ENCODE measurements around the gene NPPB. TPM values are rescaled to one million over a fixed set of nuclear protein-coding genes. Genes with fewer than 3 reads are reported as not detected.

The NPPB gene
- total RNA-seq, 1 donor from 2014 or later = not detected

DNA sequence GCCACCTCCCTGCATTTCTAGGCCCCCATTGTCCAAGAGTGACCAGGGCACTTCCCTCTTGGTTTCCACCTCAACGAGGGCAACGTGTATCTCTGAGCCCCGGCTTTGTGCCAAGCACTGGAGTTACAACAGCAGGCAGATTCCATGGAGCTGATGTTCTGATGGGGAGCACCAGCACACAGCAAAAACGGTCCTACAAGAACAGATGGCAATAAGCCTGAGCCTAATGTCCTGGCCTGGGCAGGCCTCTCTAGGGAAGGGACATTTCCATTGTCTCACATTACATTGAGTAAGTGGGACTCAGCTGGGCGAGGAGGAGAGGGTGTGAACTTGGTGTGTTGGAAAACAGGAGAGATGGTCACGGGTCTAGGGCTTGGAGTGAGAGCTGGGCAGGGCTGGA lies 27.2 kb upstream of the NPPB start:
- Mint-ChIP-seq H3K9me3 (no peaks in the 10 kb centered on the region), H3K4me1 (peaks cover 13% of the 10 kb centered on the region), H3K27ac (ENCODE audit: unreplicated experiment) (no peak overlapping the region), H3K36me3 (ENCODE audit: low read depth) (no peaks in the 10 kb centered on the region), H3K4me3 (no peak overlapping the region), H3K27me3 (ENCODE audit: low read depth) (peaks cover 2% of the 10 kb centered on the region)
- DNase-seq (ENCODE audit: low read depth, low spot score) = no peak
- TF ChIP-seq, protein P1, sequence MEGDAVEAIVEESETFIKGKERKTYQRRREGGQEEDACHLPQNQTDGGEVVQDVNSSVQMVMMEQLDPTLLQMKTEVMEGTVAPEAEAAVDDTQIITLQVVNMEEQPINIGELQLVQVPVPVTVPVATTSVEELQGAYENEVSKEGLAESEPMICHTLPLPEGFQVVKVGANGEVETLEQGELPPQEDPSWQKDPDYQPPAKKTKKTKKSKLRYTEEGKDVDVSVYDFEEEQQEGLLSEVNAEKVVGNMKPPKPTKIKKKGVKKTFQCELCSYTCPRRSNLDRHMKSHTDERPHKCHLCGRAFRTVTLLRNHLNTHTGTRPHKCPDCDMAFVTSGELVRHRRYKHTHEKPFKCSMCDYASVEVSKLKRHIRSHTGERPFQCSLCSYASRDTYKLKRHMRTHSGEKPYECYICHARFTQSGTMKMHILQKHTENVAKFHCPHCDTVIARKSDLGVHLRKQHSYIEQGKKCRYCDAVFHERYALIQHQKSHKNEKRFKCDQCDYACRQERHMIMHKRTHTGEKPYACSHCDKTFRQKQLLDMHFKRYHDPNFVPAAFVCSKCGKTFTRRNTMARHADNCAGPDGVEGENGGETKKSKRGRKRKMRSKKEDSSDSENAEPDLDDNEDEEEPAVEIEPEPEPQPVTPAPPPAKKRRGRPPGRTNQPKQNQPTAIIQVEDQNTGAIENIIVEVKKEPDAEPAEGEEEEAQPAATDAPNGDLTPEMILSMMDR (conservative IDR thresholded peaks at IDR 0.05) = no peak

DNA sequence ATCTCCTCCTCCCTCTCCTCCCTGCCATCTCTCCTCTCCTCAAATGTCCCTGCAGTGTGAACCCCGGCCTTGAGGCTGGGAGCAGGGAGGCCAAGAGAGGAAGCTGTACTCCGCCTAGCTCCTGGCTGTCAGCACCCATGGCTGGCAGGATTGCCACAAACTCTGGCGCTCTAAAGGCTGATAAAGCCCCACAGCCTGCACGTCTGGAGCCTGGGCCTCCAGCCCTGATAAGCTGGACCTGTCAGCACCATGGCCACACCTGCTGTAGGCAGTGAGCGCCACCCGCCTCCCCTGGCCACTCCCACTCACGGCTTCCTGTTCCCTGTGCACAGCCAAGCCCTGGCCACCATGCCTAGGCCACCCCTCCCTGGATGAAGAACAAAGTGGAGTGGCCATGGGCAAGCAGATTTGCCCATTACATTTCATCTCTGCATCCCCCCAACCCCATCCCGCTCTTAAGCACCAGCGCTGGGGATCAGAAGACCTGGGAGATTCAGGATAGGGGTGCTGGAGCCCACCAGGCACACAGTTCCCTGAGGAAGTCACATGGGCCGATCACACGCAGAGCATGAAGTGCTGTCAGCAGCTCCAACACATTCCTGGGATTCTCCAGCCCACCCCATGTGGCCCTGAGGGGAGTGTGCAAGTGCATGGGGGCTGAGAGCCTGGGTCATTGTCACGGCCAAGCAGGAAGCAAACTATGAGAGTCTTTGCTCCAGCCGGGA lies 24.2 kb upstream of the NPPB start:
- H3K4me1 Mint-ChIP-seq = peaks cover 16% of the 10 kb centered on the region
- DNase-seq (ENCODE audit: low read depth, low spot score) = no peak
- TF ChIP-seq, protein P1 (conservative IDR thresholded peaks at IDR 0.05) = no peak
- H3K9me3 Mint-ChIP-seq = no peaks in the 10 kb centered on the region
- H3K4me3 Mint-ChIP-seq = no peak overlapping the region
- no peaks in the 10 kb centered on the region for H3K36me3 Mint-ChIP-seq (ENCODE audit: low read depth)
- no peaks in the 10 kb centered on the region for H3K27me3 Mint-ChIP-seq (ENCODE audit: low read depth)
- no peak overlapping the region for H3K27ac Mint-ChIP-seq (ENCODE audit: unreplicated experiment)

DNA sequence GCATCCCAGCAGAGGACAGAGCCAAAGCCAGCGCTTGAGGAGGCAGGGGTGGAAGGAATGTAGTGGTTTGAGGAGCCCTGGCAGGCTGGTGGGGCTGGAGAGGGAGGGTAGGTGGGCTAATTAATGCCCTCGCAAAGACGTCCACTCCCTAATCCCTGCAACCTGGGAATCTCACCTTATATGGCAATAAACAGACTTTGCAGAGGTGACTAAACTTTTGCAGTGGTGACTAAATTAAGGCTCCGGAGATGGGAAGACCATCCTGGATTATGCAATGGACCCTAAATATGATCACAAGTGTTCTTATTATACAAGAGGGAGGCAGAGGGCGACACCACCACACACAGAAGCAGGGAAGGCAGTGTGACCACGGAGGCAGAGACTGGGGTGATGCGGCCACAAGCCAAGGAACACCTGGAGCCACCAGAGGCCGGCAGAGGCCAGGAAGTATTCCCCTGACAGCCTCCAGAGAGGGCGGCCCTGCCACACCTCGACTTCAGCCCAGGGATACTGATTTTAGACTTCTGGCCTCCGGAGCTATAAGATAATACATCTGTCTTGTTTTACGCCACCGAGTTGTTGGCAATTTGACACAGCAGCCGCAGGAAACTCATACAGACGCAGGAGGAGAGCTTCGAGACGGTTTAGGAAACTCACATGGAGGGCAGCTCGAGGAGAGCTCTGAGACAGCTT lies 23.1 kb upstream of the NPPB start:
- H3K4me1 Mint-ChIP-seq = peaks cover 16% of the 10 kb centered on the region

DNA sequence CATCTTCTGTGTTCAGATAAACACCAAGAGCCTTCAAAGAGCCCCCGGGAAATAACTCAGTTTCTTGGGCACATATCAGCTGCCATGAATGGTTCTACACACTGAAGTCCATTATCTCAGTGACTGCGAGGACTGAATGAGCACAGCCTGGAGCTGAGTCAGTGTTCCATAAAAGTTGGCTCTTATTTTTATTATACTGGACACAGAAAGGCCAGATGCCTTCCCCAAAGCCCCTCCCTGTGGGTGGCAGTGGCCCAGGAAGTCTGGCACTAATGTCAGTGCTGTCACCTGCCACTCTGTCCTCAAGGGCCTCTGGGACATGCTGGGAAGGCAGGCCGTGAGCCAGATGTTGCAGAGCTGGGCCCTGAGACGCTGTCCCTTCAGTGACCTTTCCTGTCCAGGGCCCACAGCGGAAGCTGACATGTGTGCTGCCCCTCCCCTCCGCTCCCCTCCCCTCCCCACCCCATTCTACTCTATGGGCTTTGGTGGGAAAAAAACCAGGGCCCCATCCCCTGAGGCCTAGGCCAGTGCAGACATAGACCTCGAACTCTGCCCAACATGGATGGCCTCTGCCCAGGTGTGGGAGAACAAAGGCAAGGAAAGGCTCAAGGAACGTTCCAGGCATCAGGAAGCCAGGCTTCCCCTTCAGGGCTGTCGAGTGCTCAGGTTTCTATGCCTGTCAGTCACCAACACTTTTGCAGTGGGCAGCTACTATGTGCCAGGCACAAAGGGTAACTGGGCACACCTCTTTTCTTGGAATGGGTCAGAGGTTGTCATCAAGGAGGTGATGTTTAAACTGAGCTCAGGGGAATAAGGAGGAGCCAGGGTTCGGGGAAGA lies 22.4 kb upstream of the NPPB start:
- peaks cover 16% of the 10 kb centered on the region for H3K4me1 Mint-ChIP-seq
- peak overlapping the region; percentile 38 for H3K27ac Mint-ChIP-seq (ENCODE audit: unreplicated experiment)

More for the DNA sequence above, 23.1 kb upstream of the NPPB start:
- no peak for DNase-seq (ENCODE audit: low read depth, low spot score)
- H3K27ac Mint-ChIP-seq (ENCODE audit: unreplicated experiment) = peak overlapping the region; percentile 38
- TF ChIP-seq, protein P1 (conservative IDR thresholded peaks at IDR 0.05) = no peak
- no peaks in the 10 kb centered on the region for H3K9me3 Mint-ChIP-seq
- H3K27me3 Mint-ChIP-seq (ENCODE audit: low read depth) = peaks cover 2% of the 10 kb centered on the region
- no peak overlapping the region for H3K4me3 Mint-ChIP-seq
- no peaks in the 10 kb centered on the region for H3K36me3 Mint-ChIP-seq (ENCODE audit: low read depth)

DNA sequence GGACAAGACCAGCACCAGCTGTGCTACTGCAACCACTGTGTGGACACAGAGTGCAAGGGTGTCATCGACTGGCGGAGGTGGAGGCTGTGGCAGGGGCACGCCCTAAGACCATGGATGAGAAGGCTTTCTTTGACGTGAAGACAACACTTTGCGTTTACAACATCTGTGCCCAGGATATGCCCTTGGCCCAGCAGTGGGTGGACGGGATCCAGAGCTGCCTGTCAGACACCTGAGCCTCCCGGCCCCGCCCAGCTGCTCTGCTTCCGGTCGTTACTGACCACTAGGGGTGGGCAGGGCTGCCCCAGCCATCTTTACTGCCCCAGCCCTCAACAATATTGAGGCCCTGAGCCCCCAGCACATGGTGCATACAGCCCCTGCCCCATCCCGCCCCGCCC lies 21.4 kb upstream of the NPPB start:
- no peaks in the 10 kb centered on the region for H3K9me3 Mint-ChIP-seq
- H3K27ac Mint-ChIP-seq (ENCODE audit: unreplicated experiment) = no peak overlapping the region
- TF ChIP-seq, protein P1 (conservative IDR thresholded peaks at IDR 0.05) = no peak
- DNase-seq (ENCODE audit: low read depth, low spot score) = no peak
- peaks cover 16% of the 10 kb centered on the region for H3K4me1 Mint-ChIP-seq
- peaks cover 2% of the 10 kb centered on the region for H3K27me3 Mint-ChIP-seq (ENCODE audit: low read depth)
- H3K36me3 Mint-ChIP-seq (ENCODE audit: low read depth) = no peaks in the 10 kb centered on the region
- H3K4me3 Mint-ChIP-seq = no peak overlapping the region

More for the DNA sequence above, 22.4 kb upstream of the NPPB start:
- Mint-ChIP-seq H3K4me3 (no peak overlapping the region), H3K9me3 (no peaks in the 10 kb centered on the region), H3K36me3 (ENCODE audit: low read depth) (no peaks in the 10 kb centered on the region), H3K27me3 (ENCODE audit: low read depth) (peaks cover 2% of the 10 kb centered on the region)
- DNase-seq (ENCODE audit: low read depth, low spot score) = no peak
- TF ChIP-seq, protein P1 (conservative IDR thresholded peaks at IDR 0.05) = no peak

Data from neural crest cell (in vitro differentiated cells).